NCI-H1694 treated with DMSO at 0.1 percent for 48 hours (cell line): ENCODE measurements around the gene SYF2.
"Not testable (repeated sequence)": the region's sequence is repeated elsewhere in the genome, so short reads cannot be mapped to it uniquely, and the experiment has no call there.

Experiments used
- DNase-seq: peaks from one replicate; lab custom pipeline; 2025; lab: John Stamatoyannopoulos, UW

SYF2 gene

DNA sequence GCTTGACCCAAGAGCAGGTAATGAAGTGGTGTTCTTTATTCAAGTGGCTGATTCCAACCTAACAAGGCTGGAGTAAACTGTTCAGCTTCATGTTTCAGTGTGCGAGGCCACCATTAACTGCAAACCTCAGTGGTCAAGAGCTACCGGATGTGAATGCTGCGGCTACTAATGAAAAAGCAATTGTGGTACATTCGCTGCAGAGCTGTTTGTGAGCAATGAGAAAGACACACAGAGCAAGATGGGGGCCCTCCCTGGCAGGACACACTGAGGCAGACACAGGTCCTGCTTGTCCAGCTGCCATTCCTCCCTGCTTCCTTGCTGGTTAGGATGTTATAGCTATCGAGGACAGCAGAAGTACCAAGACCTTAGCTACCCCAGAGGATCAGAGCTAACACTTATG, 26.1 kb downstream of the SYF2 start:
- DNase-seq: no peak

DNA sequence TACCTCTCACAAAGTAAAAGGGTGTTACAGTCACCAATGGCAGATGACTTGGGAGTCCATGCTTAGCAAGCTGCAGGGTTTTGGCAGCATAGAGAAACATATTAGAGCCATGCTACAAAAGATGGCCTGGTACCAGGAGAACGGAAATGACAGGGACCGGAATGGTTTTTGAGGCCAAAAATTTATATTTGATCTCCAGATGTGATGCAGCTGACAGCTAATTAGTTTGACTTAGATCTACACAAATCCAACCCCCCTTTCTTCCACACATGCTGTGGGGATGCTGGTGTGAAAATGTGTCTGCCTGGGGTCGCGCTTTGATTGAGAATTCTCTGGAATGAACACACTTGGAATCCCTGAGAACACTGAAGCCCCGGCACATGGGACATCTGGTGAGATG, 26.5 kb downstream of the SYF2 start:
- DNase-seq: no peak

DNA sequence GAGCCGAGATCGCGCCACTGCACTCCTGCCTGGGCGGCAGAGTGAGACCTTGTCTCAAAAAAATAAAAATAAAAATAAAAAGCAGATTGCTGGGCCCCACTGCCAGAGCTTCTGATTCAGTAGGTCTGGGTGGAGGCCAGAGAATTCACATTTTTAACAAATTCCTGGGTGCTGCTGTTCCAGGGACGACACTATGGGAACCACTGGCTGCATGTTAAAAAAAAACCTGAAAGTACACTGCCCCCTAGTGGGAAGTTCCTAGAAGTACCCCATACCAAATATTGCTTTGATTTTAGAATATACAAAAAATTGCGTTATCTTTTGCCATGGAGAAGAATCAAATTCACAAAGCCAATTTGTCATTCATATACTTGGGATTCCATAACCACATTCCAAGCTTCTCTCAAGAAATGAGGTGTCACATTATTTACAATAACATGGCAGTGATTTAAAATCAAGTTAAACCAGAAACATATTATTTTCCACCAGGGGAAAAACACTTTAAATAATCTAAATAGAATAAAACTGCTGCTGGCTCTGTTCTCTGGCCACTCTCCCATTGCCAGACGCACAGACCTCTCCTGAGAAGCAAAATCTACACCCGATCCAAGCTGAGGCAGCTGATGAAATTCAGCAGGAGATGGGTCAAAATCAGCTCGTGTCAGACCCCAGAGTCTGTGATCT, 27.4 kb downstream of the SYF2 start:
- peak; percentile 67 for DNase-seq

DNA sequence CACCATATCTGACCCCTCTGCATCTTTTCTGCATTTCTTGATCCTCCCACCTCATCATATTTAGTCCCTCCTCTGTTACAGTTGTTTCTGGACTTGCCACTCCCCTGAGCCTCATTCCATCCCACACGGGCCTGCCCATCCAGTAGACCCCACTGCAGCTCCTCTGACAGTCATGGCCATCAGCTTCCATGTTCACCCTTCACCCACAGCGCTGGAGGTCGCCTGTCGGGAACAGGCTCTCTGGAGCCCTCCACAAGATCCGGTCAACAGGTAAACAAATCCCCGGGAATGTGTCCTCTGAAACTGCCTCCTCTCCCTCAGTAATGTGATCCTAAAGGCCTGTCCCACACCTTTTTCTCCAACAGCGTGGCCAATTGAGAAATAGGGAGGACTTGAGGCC, 31.3 kb downstream of the SYF2 start:
- no peak for DNase-seq

DNA sequence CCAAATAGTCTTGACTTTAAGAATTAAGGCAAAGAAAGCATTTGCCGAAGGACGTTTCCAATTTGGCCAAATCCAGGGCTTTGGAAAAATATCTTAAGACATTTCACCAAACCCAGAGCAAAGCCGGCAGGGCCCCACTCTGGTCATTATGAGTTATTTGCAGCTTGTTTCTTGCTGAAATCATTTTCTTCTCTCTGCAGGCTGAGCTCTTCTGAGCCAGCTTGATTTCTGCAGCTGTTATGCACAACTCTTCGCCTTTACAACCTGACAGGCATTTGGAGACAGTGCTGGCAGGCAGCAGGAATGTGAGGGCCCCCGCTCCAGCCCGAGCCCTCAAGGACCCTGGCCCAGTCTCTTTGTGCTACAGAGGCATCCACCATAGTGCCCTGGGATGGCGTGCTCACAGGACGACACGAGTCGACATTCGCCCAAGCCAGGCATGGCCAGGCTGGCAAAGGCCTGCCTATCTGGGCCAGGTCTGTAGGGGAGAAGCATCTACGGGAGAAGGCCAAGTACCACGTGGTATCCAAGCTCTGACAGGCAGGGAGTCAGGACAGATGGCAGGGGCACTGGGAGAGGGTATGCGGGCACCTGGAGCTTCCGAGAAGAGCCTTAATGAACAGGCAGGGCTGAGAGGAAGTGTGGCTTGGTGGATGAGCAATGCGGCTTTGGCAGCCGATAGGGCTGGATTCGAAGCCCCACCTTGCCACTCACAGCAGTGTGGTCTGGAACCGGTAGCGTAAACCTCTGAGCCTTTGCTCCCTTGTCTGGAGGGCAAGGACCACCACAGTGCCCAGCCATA, 32.3 kb downstream of the SYF2 start:
- peak; percentile 39 for DNase-seq

DNA sequence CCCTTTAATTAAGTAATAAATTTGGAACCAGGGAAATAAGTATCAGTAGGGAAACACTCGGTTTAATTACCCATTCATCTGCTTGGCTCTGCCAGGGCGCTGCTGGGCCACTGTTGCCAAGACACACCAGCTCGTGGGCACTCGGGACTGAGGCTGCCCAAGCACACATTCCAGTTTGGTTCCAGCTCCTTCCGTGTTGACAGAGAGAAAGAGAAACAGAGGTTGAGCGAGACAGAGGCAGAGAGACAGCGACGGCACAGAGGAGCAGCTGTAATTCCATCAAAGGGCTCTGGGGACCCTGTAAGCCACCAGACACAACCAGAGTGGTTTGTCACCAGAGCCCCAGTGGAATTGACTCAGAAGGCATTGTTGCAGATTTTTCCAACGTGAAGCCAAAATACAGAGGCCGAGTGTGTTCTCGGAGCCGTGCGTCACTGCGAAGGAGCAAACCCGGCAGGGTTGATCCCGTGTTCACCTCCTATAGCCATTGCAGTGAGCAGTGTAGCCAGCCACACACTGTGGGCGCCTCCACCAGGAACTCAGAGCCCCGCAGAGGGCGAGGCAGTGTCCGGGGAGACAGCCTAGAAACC, 33.5 kb downstream of the SYF2 start:
- peak; percentile 67 for DNase-seq

DNA sequence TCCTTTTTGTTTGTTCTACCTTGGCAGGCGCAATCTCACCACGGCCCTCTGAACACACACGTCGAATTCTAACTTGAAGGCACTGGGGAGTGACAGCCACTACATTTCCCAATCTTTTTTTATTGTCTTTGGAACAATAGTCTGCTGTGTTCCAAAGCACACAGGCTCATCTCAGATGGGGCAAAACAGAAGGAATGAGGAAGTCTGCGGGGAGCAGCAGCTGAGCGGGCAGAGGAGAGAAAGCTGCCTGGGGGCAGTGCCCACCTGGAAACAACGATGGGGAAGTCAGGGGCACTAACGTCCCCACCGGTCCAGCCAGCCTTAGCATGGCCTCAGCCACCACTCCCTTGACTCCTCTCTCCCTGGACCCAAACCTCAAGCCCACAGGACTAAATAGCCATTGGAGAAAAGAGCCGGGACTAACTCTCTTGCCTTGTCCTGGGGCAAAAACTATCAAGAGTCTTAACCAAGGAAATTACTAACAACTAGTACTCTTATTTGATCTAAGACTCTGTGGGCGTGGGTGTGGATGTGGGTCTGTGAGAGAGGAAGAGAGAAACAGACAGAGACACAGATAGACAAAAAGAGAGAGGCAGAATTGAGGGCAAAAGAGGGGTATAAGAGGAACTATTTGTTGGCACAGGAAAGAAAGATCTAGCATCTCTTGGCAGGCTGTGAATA, 34.2 kb downstream of the SYF2 start:
- DNase-seq: no peak

DNA sequence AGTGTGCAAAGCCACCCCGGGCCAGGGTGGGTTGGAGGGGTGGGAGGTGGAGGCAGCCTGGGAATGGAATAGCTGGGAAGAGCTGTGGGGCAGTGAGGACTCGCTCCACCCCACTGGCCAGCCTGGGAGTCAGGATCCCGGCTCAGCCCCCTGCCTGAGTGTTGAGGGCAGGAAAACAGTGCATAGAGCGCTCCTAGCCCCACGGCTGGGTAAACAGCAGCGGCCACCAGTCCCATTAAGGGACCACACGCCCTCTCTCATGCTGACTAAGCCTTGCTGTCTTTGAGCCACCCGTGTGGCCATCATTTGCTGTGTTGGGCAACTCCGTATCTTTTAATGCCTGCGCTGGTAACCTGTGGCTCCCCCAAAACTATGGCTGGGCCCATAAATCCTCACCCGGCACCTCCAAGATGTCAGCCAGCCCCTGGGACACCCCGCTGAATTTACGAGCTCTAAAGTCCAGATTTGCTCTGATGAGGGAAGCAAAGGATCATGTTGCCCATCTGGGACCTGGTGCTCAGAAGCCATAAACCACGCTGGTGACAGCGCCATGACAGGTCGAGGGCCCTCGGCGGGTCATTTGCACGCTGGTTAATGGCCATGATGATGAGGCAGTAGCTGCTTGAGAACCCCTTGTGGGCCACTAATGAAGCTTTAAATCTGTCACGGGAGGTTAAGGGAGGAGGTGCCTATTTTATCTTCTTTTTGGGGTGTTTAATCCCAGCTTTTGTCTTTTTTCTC, 34.9 kb downstream of the SYF2 start:
- DNase-seq: no peak

DNA sequence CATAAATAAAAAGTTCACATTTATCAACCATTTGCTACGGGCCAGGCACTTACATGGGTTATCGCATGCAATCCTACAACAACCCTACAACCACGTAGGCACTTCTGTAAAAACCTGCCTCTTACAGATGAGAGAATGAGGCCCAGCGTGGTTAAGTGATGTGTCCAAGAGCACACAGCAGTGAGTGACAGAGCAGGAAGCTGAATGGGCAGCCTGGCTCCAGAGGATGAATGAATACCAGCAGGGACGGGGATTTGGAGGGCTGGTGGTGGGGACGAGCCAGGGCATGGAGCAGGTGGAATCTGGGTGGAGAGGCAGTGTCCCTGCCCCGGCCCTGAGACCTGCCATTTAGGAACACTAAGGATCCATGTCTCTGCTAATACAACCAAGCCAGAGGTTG, 35.5 kb downstream of the SYF2 start:
- DNase-seq: no peak

DNA sequence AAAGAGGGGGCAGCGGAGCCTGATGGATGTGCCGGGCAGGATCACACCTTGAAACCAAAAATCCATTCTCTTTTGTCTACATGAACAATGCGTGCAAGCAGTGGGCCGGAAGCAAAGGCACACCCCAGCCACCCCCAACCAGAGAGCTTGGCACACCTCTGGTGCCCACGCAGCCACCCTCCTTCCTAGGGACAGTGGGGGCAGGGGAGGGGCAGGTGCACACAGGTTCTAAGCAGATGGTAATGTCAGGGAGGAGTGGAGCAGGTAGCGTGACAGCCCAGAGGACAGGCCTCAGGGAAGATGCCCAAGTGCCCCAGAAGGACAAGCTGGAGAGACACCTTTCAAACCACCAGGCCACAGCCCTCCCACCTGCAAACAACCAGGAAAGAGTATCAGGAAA, 36.5 kb downstream of the SYF2 start:
- no peak for DNase-seq

DNA sequence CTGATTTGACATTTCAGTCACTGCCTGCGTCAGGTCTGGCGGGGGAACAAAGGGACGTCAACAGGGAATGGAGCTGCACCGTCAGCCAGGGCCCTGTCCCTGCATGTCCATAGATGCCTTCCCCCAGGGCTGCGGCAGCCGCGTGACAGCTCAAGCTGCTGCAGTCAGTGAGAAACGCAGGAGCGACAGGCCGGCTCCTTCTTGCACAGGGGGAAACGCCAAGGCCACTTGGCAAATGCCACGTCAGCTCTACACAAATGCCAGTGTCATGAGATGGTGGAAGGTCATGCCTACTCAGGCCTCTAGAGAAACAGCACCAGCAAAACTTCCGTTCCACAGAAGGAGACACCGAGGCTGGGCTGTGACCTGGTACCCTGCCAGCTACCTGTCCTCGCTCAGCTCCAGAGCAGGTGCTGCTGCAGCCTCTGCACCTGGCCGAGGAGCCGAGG, 37.7 kb downstream of the SYF2 start:
- DNase-seq: peak; percentile 12

DNA sequence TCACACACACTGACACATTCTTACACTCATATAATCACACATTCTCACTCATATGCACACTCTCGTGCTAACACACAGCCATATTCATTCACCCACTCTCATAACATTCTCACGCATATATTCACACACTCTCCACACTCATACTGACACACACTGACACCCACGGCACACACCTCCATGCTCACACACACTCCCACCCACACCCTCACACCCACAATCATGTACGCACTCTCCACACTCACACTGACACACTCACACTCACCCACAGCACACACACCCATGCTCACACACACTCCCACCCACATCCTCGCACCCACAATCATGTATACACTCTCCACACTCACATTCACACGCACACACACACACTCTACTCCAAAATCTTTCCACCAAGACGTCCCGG, 38.2 kb downstream of the SYF2 start:
- DNase-seq: no peak

DNA sequence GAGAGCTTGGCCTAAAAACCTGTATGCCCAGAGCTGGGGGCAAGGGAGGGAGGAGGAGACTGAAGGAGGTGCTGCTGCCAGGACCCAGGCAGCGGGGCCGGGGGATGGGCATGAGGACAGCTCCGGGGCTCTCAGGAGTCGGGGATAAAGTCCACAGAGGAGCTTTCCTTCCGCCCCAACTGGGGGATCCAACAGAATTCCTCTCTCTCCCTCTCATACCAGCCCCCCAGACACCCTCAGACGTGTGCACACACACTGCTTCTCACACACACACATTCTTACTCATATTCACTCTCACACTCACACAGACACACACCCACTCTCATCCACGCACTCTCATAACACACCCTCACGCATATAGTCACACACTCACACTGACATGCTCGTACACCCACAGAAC, 39.1 kb downstream of the SYF2 start:
- DNase-seq: no peak

DNA sequence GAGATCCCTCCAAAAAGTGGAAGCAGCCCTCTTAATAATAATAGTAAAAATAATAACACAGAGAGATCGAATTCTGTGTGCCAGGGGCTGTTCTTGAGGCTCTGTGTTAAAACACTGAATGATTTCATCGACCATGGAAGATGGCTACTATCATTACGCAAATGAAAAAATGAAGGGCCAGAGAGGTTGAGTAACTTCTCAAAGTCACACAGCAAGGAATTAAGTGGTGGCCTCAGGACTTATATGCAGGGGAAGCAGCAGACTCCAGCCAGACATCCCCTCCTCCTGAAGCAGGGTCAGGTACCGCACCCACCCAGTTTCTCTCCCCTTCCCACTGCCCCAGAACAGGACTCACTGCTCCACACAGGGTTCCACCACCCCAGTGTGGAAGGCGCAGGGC, 40.1 kb downstream of the SYF2 start:
- DNase-seq: no peak

DNA sequence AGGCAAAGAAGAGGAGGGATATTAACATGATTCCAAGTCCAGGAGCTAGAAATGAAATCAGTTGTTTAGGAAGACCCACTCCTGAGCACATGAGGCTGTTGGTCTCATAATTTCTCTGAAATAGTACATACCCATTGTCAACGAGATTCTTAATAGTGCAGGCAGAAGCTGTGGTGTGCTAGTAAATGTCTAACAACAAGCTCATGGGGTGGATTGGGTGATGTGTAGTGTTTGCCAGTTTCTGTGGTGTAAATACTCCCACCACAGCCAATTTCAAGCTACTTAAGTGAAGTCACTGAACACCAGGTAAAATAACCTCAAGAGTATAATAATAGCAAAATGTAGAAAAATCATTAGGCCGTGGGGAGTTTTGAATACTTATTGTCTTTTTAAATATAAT, 42.0 kb downstream of the SYF2 start:
- DNase-seq: no peak

DNA sequence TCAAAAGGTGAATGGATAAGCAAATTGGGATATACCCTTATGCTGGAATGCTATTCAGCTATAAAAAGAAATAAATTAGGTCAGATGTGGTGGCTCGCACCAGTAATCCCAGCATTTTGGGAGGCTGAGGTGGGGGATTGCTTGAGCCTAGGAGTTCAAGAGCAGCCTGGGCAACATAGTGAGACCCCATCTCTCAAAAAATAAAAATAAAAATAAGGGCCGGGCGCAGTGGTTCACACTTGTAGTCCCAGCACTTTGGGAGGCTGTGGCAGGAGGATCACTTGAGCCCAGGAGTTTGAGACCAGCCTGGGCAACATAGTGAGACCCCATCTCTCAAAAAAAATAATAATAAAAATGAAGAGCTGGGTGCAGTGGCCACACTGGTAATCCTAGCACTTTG, 44.4 kb downstream of the SYF2 start:
- not testable (repeated sequence) for DNase-seq

DNA sequence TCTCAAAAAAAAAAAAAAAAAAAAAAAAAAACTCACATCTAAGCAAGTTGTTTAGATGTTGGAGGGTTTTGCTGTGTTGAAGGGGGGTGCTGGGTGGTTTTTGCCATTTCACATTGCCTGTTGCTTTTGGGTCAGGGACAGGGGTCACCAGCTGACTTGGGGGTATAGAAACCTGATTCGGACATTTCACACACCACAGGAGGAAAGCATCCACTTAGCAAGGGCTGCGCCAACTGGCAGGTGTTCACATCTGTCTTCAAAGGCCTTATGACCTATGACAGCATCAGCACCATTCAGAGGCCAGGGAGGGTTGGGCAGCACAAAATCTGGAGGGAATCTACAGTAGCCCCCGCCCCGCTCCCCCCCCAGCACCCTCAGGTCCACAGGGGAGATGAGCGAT, 45.2 kb downstream of the SYF2 start:
- DNase-seq: no peak

DNA sequence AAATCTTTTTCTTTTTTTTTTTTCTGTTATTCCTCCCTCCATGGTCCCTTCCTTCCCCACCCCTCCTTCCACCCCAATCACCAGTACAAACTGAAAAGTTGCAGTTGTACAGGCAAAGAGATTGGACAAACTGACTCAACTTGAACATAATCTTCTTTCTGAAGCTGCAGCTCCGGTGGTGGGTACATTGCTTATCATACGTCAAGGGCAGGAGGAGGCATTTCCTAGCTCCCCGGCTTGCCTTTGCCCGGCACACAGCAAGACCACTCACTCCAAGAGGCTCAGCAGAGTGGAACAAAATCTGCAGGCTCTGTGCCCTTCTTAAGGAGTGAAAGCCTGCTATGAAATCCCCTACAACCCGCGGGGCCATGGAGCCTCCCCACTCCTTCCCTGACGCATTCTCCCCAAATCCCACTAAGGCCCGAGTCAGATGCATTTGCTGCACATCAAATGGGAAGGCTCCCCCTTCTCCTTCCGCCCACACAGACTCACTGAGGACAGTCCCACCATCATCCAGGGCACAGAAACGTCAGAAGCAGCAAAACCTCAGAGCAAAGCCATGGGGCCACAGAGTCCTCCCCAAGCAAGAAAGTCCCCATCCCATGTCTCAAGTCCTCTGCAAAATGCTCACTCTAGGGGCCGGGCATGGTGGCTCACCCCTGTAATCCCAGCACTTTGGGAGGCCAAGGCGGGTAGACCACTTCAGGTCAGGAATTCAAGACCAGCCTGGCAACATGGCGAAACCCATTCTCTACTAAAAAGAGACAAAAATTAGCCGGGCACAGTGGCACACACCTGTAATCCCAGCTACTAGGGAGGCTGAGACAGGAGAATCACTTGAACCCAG, 45.9 kb downstream of the SYF2 start:
- DNase-seq: no peak

DNA sequence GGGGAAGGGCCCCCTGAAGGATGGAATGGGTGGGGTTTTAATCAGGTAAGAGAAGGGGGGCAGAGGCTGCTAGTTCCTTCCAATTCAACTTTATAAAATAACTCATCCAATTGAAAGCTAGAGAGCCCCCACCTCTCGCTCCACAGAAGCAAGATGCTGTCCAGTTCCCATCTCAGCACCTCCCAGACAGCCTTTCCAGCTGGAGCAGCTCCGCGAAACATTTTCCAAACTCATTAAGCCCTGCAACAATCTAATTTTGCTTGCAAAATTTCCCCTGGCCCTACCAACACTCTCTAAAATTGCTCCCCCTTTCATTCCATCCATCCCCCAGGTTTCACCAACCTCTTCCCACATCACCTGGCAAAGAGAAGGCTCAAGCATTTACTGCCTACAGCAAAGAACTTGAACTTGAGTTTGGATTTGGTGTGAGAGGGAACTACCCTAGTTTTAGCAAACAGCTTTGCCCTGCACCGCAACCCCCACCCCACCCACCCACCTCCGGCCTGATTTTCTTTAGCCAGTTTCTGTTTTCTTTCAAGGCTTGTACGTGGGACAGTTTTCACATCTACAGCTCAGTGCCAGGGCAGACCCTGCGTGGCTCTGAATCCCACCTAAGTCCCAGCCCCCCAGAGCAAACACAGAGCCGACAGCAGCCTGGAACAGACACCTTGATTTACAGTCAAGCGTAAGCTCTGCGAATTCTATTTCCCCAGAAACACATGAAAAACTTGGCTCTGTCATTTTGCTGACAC, 46.7 kb downstream of the SYF2 start:
- DNase-seq: no peak

DNA sequence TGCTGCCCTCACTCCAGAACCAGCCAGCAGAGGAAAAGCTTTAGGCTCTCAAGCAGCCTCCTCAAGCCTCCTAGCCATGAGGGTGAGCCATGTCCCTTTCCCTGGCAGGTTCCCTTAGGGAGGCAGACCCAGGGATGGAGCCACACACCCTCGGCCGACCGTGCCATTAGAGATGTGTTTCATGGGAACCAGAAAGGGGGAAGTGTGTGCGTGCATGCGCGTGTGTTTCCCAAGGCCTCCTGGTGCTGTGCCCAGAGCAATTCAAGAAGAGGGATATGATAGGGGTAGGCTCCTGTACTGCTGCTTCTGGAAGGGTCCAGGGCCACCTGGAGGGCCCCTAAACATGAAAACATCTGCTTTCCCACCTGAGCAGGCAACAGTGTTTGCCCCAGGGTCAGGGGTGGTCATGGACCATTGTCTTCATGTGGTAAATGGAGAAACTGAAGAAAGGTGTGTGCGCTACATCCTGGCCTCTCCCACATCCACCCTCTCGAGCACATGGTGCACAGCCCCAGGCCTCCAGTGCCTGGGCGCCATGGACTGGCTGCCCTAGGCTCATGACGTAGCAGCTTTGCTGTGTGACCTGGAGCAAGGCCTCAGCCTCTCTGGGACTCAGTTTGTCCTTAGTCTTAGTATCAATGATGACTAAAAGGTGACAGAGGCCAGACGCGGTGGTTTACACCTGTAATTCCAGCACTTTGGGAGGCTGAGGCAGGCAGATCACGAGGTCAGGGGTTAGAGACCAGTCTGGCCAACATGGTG, 48.1 kb downstream of the SYF2 start:
- DNase-seq: no peak
